ENCODE measurements around the gene ARL4D.

DNA sequence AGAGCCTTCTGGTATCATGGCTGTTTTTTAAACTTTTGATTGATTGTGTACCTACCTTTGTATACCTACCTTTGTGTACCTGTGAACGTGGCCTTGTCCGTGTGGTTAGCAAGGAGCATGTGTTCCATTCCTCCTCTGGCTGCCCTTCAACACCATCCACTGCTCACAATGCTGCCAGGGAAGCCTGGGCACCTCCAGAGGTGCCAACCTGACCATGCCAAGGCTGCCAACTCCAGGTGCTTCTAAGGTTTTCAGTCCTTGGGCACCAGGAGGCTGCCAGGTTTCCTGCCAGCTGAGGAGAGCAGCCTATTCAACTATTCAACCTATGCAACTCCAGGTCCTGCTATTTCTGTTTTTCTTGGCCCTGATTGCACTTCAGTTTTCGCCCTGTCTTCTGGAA lies 17.6 kb upstream of the ARL4D start:
- TF ChIP-seq POLR2A (IDR thresholded peaks at IDR 0.05; ENCODE audit: low read depth, low read length) = no peak
- TF ChIP-seq, protein P1, sequence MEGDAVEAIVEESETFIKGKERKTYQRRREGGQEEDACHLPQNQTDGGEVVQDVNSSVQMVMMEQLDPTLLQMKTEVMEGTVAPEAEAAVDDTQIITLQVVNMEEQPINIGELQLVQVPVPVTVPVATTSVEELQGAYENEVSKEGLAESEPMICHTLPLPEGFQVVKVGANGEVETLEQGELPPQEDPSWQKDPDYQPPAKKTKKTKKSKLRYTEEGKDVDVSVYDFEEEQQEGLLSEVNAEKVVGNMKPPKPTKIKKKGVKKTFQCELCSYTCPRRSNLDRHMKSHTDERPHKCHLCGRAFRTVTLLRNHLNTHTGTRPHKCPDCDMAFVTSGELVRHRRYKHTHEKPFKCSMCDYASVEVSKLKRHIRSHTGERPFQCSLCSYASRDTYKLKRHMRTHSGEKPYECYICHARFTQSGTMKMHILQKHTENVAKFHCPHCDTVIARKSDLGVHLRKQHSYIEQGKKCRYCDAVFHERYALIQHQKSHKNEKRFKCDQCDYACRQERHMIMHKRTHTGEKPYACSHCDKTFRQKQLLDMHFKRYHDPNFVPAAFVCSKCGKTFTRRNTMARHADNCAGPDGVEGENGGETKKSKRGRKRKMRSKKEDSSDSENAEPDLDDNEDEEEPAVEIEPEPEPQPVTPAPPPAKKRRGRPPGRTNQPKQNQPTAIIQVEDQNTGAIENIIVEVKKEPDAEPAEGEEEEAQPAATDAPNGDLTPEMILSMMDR (IDR thresholded peaks at IDR 0.05; ENCODE audit: extremely low read depth in 1 of 2, insufficient read depth in 1 of 2, low read depth in 1 of 2, low read length in 2 of 2) = no peak

Data from endothelial cell of umbilical vein (primary cell).